PC-3 (cell line): ENCODE results near the gene FES. TPM values are rescaled to one million over a fixed set of nuclear protein-coding genes. Genes with fewer than 3 reads are reported as not detected.

Experiments used
- ATAC-seq: fragments of 200-7000 bp; cut with Tn5 transposase; 2 replicates; pipeline ENCODE4 v1.9.1; 2020; ENCODE audit warnings: mild to moderate bottlenecking, moderate library complexity
- BruUV-seq: library from RNA; stranded (reverse); fragments of 400-500 nt; replicated peaks from 2 replicates; lab custom pipeline; 2021; lab: Mats Ljungman, UMichigan
- CTCF ChIA-PET: fragments of 300-600 bp; sonication (Branson Sonifier 250); formaldehyde crosslinking; loops from one replicate; lab custom pipeline; 2022; ENCODE audit warnings: antibody characterized with exemption; lab: Charles Lee
- POLR2A ChIA-PET: fragments of 300-600 bp; sonication (Branson Sonifier 250); formaldehyde crosslinking; loops from one replicate; lab custom pipeline; 2022; ENCODE audit warnings: antibody characterized with exemption; ENCODE audit not compliant: unreplicated experiment; lab: Charles Lee
- DNase-seq: peaks from one replicate; pipeline ENCODE4 v3.0.0-alpha.2; 2015
- H2AFZ ChIP-seq: fragments of 300-600 bp; sonication (generic); 2 replicates; pipeline ENCODE4 v1.6.0; 2016; ENCODE audit warnings: antibody characterized with exemption, low read length
- H3F3A ChIP-seq: fragments of 300-600 bp; sonication (generic); one replicate; pipeline ENCODE4 v1.6.0; 2017; ENCODE audit warnings: antibody characterized with exemption, low read length, control low read depth, mild to moderate bottlenecking; ENCODE audit not compliant: unreplicated experiment
- H3K27ac ChIP-seq: fragments of 300-600 bp; sonication (generic); 2 replicates; pipeline ENCODE4 v1.5.1; 2016; ENCODE audit warnings: mild to moderate bottlenecking, low read length
- H3K27me3 ChIP-seq: fragments of 300-600 bp; sonication (generic); 2 replicates; pipeline ENCODE4 v1.6.1; 2016; ENCODE audit warnings: low read length, mixed read lengths
- H3K36me3 ChIP-seq: fragments of 300-600 bp; sonication (generic); 2 replicates; pipeline ENCODE4 v1.6.1; 2016; ENCODE audit warnings: low read depth, mixed run types, low read length, mixed read lengths
- H3K4me1 ChIP-seq: fragments of 300-600 bp; sonication (generic); 2 replicates; pipeline ENCODE4 v1.5.1; 2016; ENCODE audit warnings: low read length; ENCODE audit not compliant: insufficient read depth
- H3K4me2 ChIP-seq: fragments of 300-600 bp; sonication (generic); 2 replicates; pipeline ENCODE4 v1.6.0; 2016; ENCODE audit warnings: low read length
- H3K4me3 ChIP-seq: fragments of 300-600 bp; sonication (generic); 2 replicates; pipeline ENCODE4 v1.5.1; 2016; ENCODE audit warnings: mild to moderate bottlenecking, low read length, mixed read lengths
- H3K79me2 ChIP-seq: fragments of 300-600 bp; sonication (generic); 2 replicates; pipeline ENCODE4 v1.6.1; 2017; ENCODE audit warnings: low read length, mixed read lengths
- H3K9ac ChIP-seq: fragments of 300-600 bp; sonication (generic); 2 replicates; pipeline ENCODE4 v1.6.0; 2016; ENCODE audit warnings: mild to moderate bottlenecking, low read length
- H3K9me2 ChIP-seq: fragments of 300-600 bp; sonication (generic); replicated peaks from 2 replicates; pipeline ENCODE4 v1.6.1; 2016; ENCODE audit warnings: mixed run types, low read length, mixed read lengths
- H3K9me3 ChIP-seq: fragments of 300-600 bp; sonication (generic); 2 replicates; pipeline ENCODE4 v1.6.1; 2016; ENCODE audit warnings: low read length, mixed read lengths
- H4K20me1 ChIP-seq: fragments of 300-600 bp; sonication (generic); 2 replicates; pipeline ENCODE4 v1.6.1; 2016; ENCODE audit warnings: low read length, mixed read lengths
- CTCF ChIP-seq: fragments of 300-600 bp; sonication (generic); conservative IDR thresholded peaks from 2 replicates; pipeline ENCODE4 v1.5.1; 2017; ENCODE audit warnings: antibody characterized with exemption, low read depth, mild to moderate bottlenecking, low read length
- EZH2 ChIP-seq: fragments of 300-600 bp; sonication (generic); IDR thresholded peaks from one replicate; pipeline ENCODE4 v1.6.1; 2017; ENCODE audit warnings: antibody characterized with exemption, mild to moderate bottlenecking, low read length; ENCODE audit not compliant: unreplicated experiment
- EZH2phosphoT487 ChIP-seq: fragments of 300-600 bp; sonication (generic); IDR thresholded peaks from 2 replicates; pipeline ENCODE4 v1.6.1; 2018; ENCODE audit warnings: mild to moderate bottlenecking, antibody characterized with exemption, low read length, borderline replicate concordance
- intact Hi-C: fragments of 100-400 bp; cut with micrococcal nuclease; formaldehyde crosslinking; loops from 2 replicates; pipeline ENCODE4 v1.9.0; 2023
- total RNA-seq: library from RNA; depleted of rRNA; stranded (reverse); fragments of >200 nt; gene quantifications from 2 replicates; pipeline ENCODE4 v1.2.3, GENCODE V29; 2014

FES gene
- total RNA-seq, 1 experiment from 2014 or later: 2.8 TPM

- peak overlapping the region; percentile 64 for H3K9ac ChIP-seq
- H3F3A ChIP-seq: no peaks in the 10 kb centered on the region
- TF ChIP-seq EZH2 (no peak), CTCF (peak; percentile 74)
- H3K27ac ChIP-seq: no peak overlapping the region
- ATAC-seq (peak; percentile 89), DNase-seq (peak; percentile 83)
- H3K36me3 ChIP-seq: peaks cover 10% of the 10 kb centered on the region
- no peaks in the 10 kb centered on the region for H4K20me1 ChIP-seq
- ChIA-PET CTCF (interaction anchor here (0.6 to 1.2 kb wide), 4 partner anchors 12 to 187 kb away, joined by 4 to 16 read pairs (median 5); partner anchors contain the start of gene HDDC3), POLR2A (interaction anchor here (0.6 to 1.0 kb wide), 2 partner anchors 32 to 513 kb away, joined by 3 to 6 read pairs; partner anchors contain the start of gene UNC45A)
- H3K9me3 ChIP-seq: no peaks in the 10 kb centered on the region
- H3K4me2 ChIP-seq: peak overlapping the region; percentile 91
- H3K4me3 ChIP-seq: peak overlapping the region; percentile 88
- H3K4me1 ChIP-seq: peaks cover 13% of the 10 kb centered on the region
- intact Hi-C loops: loop anchor here (2.0 kb wide), 1 partner anchor 29 kb away; no protein-coding TSS in a partner anchor
- BruUV-seq: TSS peak; percentile 68
- H2AFZ ChIP-seq: peak overlapping the region; percentile 96
- peaks cover 16% of the 10 kb centered on the region; the same call in 1 of the 2 replicates for H3K79me2 ChIP-seq
- H3K27me3 ChIP-seq: no peaks in the 10 kb centered on the region
- H3K9me2 ChIP-seq: no peaks in the 10 kb centered on the region
These were observed 17.9 kb downstream of the FES start for GRCh38 chr15:90902040-90902839.

- Histone ChIP-seq H3F3A (no peaks in the 10 kb centered on the region), H3K36me3 (peaks cover 11% of the 10 kb centered on the region), H3K27me3 (no peaks in the 10 kb centered on the region), H3K9ac (peak within 1 kb of the TSS; percentile 64), H3K4me3 (peak within 1 kb of the TSS; percentile 88), H3K4me2 (peak within 1 kb of the TSS; percentile 94), H3K27ac (no peak within 1 kb of the TSS), H4K20me1 (no peaks in the 10 kb centered on the region), H3K4me1 (peaks cover 13% of the 10 kb centered on the region), H3K9me3 (no peaks in the 10 kb centered on the region), H2AFZ (peak within 1 kb of the TSS; percentile 96), H3K79me2 (peaks cover 16% of the 10 kb centered on the region; the same call in 1 of the 2 replicates), H3K9me2 (no peaks in the 10 kb centered on the region)
- ATAC-seq (peak; percentile 48), DNase-seq (peak; percentile 55)
- BruUV-seq: no TSS peak
- POLR2A ChIA-PET: interaction anchor here (0.6 kb wide), 2 partner anchors 29 to 514 kb away, joined by 3 to 6 read pairs; no protein-coding TSS in a partner anchor
- TF ChIP-seq EZH2 (no peak), EZH2phosphoT487 (no peak), CTCF (no peak)
- intact Hi-C loops: loop anchor here (2.0 kb wide), 1 partner anchor 28 kb away; no protein-coding TSS in a partner anchor
- CTCF ChIA-PET: interaction anchor here (0.6 to 1.2 kb wide), 5 partner anchors 11 to 33 kb away, joined by 3 to 5 read pairs (median 4); partner anchors contain the start of gene HDDC3
These were observed 18.8 kb downstream of the FES start, which contains the start of gene MAN2A2 for GRCh38 chr15:90902840-90903732. MAN2A2 (plus strand) TSS chr15:90903302; CDS start chr15:90904208, 906 bp downstream.
